Neuron (in vitro differentiated cells): ENCODE results near the gene EPHA6.
"Not testable (repeated sequence)": the region's sequence is repeated elsewhere in the genome, so short reads cannot be mapped to it uniquely, and the experiment has no call there.

Experiments
- H2AFZ ChIP-seq: one replicate; pipeline ENCODE4 v1.6.1; 2013; ENCODE audit warnings: low read depth, mild to moderate bottlenecking, inconsistent platforms, low read length, moderate library complexity
- H3K27me3 ChIP-seq: one replicate; pipeline ENCODE4 v1.6.1; 2013; ENCODE audit warnings: low read length; ENCODE audit not compliant: insufficient read depth
- H3K36me3 ChIP-seq: one replicate; pipeline ENCODE4 v1.6.1; 2013; ENCODE audit warnings: low read length; ENCODE audit not compliant: insufficient read depth
- H3K4me1 ChIP-seq: one replicate; pipeline ENCODE4 v1.6.1; 2013; ENCODE audit warnings: low read length; ENCODE audit not compliant: insufficient read depth
- H3K4me3 ChIP-seq: 2 replicates; pipeline ENCODE4 v1.5.1; 2013; ENCODE audit warnings: mild to moderate bottlenecking, low read length, moderate library complexity
- H3K9me3 ChIP-seq: one replicate; pipeline ENCODE4 v1.6.1; 2013; ENCODE audit warnings: low read length

The EPHA6 gene

DNA sequence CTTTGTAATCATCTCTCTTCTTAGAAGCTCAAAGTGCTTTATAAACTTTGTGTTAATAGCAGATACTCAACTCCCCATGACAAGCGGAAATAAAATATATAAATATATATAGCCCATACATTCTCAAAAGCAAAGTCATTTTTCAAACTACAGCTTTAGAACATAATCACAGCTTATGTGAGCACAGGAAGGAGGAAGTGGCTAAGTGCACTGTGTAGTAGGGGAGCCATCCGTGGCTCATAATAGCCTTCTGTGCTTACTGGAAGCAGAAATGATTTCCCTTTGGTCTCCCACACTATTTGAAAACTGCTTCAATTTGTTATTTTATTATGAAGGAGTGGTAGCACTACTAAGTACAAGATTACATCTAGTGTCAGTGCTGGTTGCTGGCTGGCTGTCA lies 798.7 kb downstream of the EPHA6 start:
- Histone ChIP-seq H3K9me3 (no peaks in the 10 kb centered on the region), H3K4me1 (no peaks in the 10 kb centered on the region), H3K27me3 (no peaks in the 10 kb centered on the region), H3K36me3 (no peaks in the 10 kb centered on the region), H2AFZ (no peak overlapping the region), H3K4me3 (no peak overlapping the region)

DNA sequence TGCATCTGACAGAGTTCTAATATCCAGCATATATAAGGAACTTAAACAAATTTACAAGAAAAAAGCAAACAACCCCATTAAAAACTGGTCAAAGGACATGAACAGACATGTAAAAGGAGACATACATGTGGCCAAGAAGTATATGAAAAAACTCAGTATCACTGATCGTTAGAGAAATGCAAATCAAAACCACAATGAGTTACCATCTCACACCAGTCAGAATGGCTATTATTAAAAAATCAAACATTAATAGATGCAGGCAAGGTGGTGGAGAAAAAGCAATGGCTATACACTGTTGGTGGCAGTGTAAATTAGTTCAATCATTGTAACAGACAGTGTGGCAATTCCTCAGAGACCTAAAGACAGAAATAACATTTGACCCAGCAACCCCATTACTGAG lies 806.1 kb downstream of the EPHA6 start:
- not testable (repeated sequence) for H3K27me3 ChIP-seq, H3K4me1 ChIP-seq, H3K36me3 ChIP-seq, H3K9me3 ChIP-seq, H2AFZ ChIP-seq, H3K4me3 ChIP-seq

DNA sequence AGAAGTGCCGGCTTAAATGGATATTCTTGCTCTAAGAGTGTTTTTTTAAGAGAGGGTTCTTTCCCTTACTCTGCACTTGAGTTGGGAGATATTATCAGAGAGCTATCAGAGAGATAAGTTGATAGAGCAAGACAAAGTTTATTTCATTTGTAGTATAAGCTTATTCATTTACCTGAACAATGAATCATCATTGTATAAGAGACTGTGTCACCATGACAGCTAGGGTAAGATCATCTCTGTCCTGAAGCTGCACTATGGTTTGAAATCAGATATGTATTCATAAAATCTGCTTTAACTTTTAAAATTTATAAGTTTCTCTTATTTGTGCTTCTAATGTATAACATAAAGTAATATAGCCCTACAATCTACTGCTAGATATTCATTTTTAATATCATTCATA lies 822.1 kb downstream of the EPHA6 start:
- Histone ChIP-seq H3K27me3 (no peaks in the 10 kb centered on the region), H3K9me3 (no peaks in the 10 kb centered on the region), H3K36me3 (no peaks in the 10 kb centered on the region), H2AFZ (no peak overlapping the region), H3K4me3 (no peak overlapping the region), H3K4me1 (no peaks in the 10 kb centered on the region)

DNA sequence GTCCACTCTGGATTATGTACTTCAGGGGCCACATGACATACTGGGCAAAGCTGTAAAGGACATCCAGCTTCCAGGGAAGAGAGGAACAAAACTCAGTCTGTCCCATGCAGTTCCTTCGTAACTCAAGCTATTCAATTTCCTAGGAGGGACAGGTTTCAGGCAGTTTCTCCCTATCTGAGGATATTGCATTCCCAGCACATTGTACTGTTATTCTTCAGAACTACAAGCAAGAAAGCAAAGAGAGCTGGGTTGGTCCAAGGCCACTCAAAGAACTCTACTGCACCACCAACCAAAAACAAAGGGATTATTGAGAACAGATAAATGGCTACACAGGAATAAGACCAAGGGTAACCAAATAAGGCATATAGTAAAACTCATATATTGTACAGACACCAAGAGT lies 832.5 kb downstream of the EPHA6 start:
- no peaks in the 10 kb centered on the region for H3K27me3 ChIP-seq
- no peaks in the 10 kb centered on the region for H3K9me3 ChIP-seq
- H3K4me1 ChIP-seq: peaks cover 7% of the 10 kb centered on the region
- no peak overlapping the region for H2AFZ ChIP-seq
- no peaks in the 10 kb centered on the region for H3K36me3 ChIP-seq
- no peak overlapping the region for H3K4me3 ChIP-seq

DNA sequence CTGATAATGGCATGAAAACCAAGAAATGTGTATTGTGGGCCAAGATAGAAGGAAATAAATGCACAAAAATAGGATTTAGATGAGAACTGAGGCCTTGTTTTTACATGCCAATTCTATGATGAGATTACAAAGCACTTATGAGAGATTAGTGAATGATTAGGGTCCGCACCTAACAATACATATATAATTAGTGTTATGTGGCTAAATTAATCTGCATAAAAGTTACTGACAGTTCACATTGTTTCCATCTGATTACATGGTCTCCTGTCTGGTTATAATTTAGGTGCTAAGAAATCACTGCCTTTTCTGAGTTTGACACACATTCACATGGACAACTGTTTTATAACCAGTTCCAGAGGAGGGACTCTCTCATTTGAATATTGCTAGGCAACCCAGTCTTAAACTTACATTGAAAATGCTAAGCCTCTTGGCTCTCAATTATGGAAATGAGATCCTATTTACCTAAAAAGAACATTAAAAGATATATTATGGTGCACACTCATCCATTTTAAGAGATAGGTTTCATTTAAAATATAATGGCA lies 833.1 kb downstream of the EPHA6 start:
- H3K27me3 ChIP-seq: no peaks in the 10 kb centered on the region
- no peaks in the 10 kb centered on the region for H3K36me3 ChIP-seq
- peaks cover 7% of the 10 kb centered on the region for H3K4me1 ChIP-seq
- no peak overlapping the region for H2AFZ ChIP-seq
- H3K4me3 ChIP-seq: no peak overlapping the region
- H3K9me3 ChIP-seq: no peaks in the 10 kb centered on the region

DNA sequence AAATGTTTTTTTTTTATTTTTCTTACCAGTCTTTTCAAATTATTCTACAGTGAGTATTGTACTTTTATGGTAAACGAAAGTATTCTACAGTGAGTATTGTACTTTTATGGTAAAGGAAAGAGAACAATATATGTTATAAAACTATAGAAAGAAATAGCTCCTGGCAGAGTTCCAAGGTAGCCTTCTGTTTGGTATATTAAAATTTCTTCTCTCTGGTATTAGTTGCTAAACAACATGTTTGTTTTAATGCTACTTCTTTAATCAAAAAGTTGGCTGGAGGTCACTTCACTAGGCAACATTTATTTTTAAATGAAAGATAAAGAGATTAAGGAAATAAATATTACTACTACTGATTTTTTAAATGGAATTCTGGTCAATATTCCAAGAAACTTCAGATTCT lies 841.6 kb downstream of the EPHA6 start:
- no peaks in the 10 kb centered on the region for H3K4me1 ChIP-seq
- no peak overlapping the region for H3K4me3 ChIP-seq
- H2AFZ ChIP-seq: no peak overlapping the region
- H3K27me3 ChIP-seq: no peaks in the 10 kb centered on the region
- no peaks in the 10 kb centered on the region for H3K9me3 ChIP-seq
- no peaks in the 10 kb centered on the region for H3K36me3 ChIP-seq

DNA sequence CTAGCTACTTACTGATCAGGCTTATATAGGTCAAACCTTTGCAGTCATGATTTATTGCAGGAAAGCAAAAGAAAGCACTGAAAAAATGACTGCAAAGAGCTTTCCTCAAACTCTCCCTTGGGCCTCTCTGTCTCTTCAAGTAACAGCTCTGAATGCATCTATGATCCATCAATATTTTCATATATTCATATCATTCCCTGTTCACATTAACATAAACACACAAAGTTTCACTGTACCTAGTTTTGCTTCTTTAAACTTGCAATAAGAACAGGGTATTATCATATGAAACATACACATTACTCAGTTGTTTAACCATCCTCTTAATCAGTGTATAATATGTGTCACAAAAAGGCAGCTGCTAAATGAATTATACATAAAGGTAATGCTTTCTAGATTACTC lies 842.2 kb downstream of the EPHA6 start:
- Histone ChIP-seq H3K36me3 (no peaks in the 10 kb centered on the region), H3K9me3 (no peaks in the 10 kb centered on the region), H3K27me3 (no peaks in the 10 kb centered on the region)

DNA sequence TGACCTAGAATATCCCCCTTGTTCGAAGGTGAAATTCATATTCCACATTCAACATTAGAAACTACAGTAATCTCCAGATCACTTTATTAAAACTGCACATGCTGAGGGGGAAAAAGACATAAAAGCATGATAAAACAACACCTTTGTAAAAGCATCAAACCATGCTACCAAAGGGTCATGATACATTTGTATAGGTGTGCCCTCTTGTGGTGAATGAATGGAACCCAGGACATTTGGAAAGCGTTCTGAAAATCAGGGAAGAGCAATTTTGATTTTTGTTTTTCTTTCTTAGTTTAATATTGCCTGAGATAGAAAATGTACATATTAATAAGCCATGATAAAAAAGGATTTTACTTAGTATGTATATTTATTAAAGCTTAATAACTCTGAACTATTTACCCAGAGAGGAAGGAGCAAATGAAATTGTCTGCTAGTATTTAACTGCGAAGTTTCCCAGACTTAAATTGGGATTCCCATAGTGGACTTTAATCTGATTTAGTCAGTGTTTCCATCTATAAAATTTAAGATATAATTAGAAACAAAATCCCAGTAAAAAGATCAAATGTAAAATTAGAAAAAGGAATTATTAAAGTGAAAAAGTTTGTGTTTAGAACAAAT lies 844.4 kb downstream of the EPHA6 start:
- Histone ChIP-seq H3K27me3 (no peaks in the 10 kb centered on the region), H3K4me3 (no peak overlapping the region), H2AFZ (no peak overlapping the region), H3K4me1 (no peaks in the 10 kb centered on the region), H3K9me3 (no peaks in the 10 kb centered on the region), H3K36me3 (no peaks in the 10 kb centered on the region)

More for the DNA sequence above, 842.2 kb downstream of the EPHA6 start:
- H3K4me1 ChIP-seq: no peaks in the 10 kb centered on the region
- no peak overlapping the region for H3K4me3 ChIP-seq
- H2AFZ ChIP-seq: no peak overlapping the region

DNA sequence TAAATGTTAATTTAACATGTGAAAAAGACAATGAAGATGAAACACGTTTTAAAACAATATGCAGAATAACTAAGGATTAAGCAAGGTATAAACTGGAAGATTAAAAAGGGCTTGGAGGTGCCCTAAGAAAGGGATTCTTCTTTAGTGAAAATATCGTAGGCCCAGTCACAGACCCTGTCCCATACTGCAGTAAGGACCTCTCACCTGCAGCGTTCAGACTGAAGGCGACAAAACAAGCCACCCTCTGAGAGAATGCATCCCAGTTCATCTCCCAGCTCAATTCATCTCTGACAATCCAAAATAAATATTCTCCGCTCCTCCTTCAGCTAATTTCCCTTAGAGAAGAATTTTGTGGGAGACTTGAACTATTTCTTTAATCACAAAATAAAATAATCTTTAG lies 847.9 kb downstream of the EPHA6 start:
- Histone ChIP-seq H3K9me3 (no peaks in the 10 kb centered on the region), H3K4me3 (no peak overlapping the region), H3K36me3 (no peaks in the 10 kb centered on the region), H3K4me1 (no peaks in the 10 kb centered on the region), H2AFZ (no peak overlapping the region), H3K27me3 (no peaks in the 10 kb centered on the region)

DNA sequence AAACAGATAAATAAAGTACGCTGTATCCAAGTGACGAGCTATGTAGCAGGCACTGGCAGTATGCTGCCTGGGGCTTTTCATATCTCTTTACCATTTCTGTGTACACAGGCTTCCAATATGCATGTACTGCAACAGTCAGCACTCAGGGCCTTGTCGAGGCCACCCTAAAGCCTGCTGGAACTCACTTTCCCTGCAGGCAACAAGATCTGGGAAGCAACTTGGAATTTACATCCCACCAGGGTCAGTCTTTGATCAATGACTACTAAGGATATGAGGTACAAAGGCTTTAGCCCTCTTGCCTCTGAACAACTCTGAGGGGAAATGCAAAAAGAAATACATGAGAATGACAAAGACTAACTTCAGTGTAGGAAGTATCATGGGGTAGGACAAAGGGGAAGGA lies 848.4 kb downstream of the EPHA6 start:
- H3K4me1 ChIP-seq: no peaks in the 10 kb centered on the region
- H3K27me3 ChIP-seq: no peaks in the 10 kb centered on the region
- H2AFZ ChIP-seq: no peak overlapping the region
- no peaks in the 10 kb centered on the region for H3K9me3 ChIP-seq
- no peaks in the 10 kb centered on the region for H3K36me3 ChIP-seq
- no peak overlapping the region for H3K4me3 ChIP-seq

DNA sequence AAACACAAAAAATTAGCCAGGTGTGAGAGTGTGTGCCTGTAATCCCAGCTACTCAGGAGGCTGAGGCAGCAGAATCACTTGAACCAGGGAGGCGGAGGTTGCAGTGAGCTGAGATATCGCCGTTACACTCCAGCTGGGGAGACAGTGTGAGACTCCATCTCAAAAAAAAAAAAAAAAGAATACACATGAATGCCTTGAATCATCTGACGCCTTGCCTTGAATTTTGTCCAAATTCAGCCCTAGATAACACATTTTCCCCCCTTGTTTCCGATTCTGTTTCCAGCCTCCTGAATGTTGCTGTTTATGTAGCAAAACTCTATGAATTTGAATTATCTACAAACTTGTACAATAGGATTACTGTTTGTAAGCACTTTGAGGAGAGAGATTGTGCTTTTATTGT lies 851.5 kb downstream of the EPHA6 start:
- H3K4me1 ChIP-seq: no peaks in the 10 kb centered on the region
- no peak overlapping the region for H2AFZ ChIP-seq
- H3K4me3 ChIP-seq: no peak overlapping the region
- H3K9me3 ChIP-seq: no peaks in the 10 kb centered on the region
- no peaks in the 10 kb centered on the region for H3K27me3 ChIP-seq
- no peaks in the 10 kb centered on the region for H3K36me3 ChIP-seq

DNA sequence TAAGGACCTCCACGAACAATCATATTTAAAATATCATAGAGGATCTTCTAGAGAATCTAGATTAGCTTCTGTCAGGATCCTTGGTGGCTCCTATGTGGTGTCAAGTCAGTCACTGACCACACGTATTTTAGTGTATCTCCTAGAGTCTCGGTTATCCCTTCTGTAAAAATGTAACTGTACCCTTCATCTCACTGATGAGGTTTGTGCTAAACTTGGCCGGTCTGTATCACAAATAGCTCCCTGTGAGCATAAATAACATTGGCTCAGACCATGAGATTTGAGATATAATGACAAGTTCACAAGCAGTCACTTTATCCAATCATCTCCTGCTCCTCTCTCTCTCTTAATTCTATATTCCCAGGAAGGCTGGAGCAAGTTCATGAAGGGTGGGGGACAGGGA lies 856.6 kb downstream of the EPHA6 start:
- H3K36me3 ChIP-seq: no peaks in the 10 kb centered on the region
- H3K9me3 ChIP-seq: no peaks in the 10 kb centered on the region
- no peaks in the 10 kb centered on the region for H3K4me1 ChIP-seq
- H3K4me3 ChIP-seq: no peak overlapping the region
- H2AFZ ChIP-seq: no peak overlapping the region
- H3K27me3 ChIP-seq: no peaks in the 10 kb centered on the region

DNA sequence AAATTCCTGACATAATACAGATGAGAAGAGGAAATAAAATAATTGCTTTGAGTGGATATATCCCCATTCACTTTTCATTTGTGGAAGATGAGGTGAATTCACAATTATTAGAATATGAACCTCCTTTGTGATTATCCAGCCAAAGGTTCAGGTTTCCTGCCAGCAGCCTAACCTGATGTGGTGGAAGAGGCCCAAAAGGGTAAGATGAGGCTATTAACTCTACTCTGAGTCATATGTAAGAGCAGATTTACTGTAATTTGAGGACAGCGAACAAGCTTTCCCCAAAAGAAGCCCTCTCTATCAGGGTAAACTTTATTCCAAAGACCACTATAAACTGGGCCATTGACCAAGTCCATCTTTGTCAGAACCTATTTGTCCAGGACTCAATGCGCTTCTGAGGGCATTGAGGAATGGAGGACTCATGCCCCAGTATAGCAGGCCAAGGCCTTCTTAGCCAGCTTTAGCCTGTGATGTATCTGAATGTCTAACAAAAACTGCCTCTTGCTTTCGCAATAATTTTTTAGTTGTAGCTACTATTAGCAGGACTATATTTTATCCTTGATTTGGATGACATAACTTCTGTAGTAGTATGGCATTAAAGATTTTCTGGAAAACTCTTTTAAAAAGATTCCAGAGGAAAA lies 859.1 kb downstream of the EPHA6 start:
- no peaks in the 10 kb centered on the region for H3K36me3 ChIP-seq
- H3K9me3 ChIP-seq: no peaks in the 10 kb centered on the region
- H3K4me3 ChIP-seq: no peak overlapping the region
- no peaks in the 10 kb centered on the region for H3K4me1 ChIP-seq
- H3K27me3 ChIP-seq: no peaks in the 10 kb centered on the region
- H2AFZ ChIP-seq: no peak overlapping the region

DNA sequence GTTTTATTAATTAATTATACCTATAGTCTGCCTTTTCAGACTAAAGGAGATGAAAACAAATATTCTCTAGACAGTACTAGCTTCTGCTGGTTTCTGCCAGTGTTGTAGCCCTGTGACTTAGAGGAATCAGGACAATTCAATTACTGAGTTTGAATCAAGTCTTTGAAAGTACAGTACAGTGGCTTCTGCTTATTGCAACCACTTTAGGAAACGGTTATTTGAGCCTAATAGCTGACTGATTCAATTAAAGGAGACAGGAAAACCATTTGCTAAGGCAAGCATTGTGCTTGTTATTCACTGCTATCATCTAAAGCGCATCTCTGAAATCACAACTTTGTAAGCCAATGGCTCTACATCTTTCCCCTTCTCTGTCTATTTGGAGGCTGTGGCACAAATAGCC lies 860.1 kb downstream of the EPHA6 start:
- no peaks in the 10 kb centered on the region for H3K36me3 ChIP-seq
- no peaks in the 10 kb centered on the region for H3K27me3 ChIP-seq
- no peak overlapping the region for H3K4me3 ChIP-seq
- no peaks in the 10 kb centered on the region for H3K4me1 ChIP-seq
- H2AFZ ChIP-seq: no peak overlapping the region
- no peaks in the 10 kb centered on the region for H3K9me3 ChIP-seq
